Activated CD4-positive, alpha-beta T cell treated with anti-CD3 and anti-CD28 coated beads, Interleukin-10, Interleukin-2, amounts not matched to agents 100 ng/mL and 50 ng/mL, durations not matched to agents 16 hours and 8 hours (primary cell): ENCODE results near the gene CNPY4.

Experiments used
- DNase-seq: peaks from one replicate; pipeline ENCODE4 v3.0.0-alpha.2; 2020

CNPY4 gene

DNA sequence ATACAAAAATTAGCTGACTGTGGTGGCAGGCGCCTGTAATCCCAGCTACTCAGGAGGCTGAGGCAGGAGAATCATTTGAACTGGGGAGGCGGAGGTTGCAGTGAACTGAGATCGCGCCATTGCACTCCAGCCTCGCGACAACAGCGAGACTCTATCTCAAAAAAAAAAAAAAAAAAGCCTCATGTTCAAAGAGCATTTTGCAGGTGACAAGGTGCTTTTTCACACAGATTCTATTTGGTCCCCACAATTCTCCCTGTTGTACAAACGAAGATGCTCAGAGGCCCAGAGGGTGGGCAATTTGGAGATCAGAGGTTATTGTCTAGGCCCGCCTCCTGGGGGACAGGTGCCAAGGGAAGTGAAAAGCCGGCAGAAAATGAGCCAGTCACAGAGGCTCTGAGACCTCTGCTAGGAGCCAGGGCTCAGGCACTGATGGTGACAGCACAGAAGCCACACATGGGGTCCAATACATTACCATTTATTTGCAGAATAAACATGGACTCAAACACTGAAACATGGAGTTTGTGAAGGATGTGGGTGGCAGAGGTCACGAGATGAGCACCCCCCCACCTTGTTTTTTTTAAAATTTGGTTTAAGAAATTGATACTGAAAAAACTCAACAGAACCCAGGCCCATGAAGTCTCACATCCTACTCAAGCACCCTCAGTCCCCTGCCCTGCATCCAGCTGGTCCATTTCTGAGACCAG, 49.9 kb downstream of the CNPY4 start:
- DNase-seq: no peak

DNA sequence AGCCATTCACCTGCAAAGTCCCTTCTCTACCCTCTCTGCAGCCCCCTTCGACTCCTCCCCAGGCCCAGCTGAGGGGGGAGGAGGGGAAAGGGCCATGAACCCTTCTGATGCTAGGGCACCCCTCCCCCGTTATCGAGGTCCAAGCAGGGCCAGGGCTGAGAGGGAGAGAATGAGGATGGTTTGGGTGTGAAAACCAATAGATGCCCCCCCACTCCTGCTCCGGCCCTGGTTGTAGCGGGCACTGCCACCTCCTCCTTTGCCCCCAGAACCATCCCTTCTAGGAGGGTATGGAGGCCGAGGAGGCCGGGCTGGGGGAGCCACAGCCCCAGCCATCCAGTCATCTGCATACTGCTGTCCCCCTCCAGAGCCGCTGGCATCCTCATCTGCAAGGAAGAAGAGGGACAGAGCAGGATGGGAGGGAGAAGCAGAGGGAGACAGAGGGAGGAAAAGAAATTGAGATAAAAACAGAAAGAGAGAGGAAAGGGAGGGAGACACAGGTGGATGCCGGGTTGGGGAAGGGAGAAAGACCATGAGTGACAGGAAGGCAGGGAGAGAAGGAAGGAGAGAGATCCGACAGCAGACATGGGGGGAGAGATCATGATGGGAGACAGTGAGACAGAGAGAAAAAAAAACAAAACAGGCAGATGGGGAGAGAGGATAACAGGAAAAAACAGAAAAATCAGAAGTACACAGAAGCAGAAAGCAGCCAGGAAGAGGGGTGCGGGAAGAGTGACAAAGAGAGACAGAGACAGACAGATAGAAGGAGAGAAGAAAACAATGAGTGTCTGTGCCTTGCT, 50.9 kb downstream of the CNPY4 start:
- no peak for DNase-seq

DNA sequence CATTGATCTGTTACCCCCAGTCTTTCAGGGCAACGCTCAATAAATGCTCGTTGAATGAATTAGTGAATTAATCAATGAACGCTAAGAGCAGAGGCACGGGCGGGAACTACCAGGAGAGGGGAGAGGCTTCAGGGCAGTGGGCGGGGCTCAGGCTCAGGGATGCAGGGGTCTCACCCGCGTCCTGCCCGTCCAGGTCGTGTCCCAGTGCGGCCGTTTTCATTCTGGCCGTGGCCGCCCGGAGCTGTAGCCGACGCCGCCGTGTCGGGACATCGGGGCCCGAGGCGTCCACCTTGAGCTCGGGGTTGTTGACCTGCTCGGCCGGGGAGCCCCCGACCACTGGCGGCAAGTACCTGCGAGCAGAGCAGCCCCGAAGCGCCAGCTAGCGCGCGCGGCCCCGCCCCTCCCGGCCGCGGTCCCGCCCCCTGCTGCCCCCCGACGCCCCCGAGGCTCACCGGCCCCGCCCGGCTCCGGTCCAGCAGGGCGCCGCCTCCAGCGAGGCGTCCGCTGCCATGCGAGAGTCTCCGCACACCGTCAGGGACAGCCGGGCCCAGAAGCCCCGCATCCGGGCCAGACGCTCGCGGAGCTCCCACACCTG, 51.8 kb downstream of the CNPY4 start:
- no peak for DNase-seq

DNA sequence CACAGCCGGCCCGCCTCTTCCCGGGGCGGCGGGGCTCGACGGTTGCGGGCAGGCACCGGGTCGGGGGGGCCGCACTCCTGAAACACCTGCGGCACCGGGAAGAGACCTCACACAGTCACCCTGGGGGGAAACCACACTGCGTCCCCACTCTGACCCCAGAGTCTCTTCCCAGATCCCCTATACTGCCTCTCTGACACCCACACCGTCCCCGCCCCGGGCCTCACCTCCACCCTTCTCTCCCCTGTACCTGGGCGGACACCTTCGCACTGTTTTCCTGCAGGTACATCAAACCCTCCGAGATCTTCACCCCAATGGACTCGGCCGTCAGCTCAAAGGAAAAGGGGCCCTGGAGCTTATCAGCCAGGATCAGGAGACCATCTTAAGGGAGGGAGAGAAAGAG, 52.4 kb downstream of the CNPY4 start:
- no peak for DNase-seq

DNA sequence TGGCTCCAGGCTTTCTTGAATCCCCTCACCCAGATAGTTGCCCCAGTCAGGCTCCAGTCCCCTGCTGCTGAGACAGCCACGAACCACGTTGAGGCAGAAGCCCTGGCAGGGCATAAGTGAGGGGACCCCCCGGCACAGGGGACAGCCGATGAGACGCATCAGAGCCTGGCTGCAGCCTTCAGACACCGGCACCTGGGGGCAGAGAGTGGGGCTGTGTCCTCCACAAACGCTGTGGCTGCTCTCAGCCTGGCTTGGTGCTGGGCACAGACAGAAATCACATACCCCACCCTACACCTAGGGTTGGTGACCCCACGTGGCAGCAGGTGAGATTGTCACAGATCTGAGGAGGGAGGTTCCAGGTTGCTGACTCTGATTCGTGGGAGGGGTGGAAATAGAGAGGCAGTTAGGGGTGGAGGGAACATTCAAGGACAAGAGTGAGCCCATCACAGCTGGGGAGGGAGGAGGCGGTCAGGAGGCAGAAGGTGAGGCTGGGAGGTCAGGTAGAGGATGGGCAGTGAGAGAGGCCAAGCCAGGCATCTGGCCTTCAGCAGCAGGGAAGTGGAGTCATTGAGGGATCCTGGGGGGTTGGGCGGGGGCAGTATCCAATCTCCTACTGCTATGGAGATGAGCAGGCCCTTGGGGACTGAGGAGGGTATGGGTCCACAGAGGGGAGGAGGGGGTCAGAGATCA, 54.5 kb downstream of the CNPY4 start:
- DNase-seq: no peak

DNA sequence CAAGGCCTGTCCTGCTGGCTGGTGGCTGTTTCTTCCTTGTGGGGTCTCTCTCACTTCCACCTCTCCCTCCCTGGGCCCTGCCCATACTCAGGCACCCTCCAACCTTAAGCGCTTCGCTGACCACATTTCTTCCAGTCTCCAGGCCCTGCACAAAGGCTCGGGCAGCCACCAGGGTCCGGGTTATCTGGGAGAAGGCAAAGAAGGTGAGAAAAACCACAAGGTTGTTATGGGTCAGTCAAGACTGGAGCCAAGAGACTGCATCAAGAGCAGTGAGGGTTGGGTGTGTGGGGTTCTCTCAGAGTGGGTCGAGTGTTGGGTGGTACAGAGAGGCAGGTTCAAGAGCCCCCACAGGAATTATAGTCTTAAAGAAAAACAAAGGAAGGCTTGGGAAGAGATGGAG, 55.1 kb downstream of the CNPY4 start:
- no peak for DNase-seq
